ENCODE data around the gene FOXP1.

- no peak for TF ChIP-seq REST (IDR thresholded peaks at IDR 0.05; ENCODE audit: insufficient read depth in 1 of 2, low read depth in 2 of 2, low read length in 1 of 2)
- no peak for TF ChIP-seq CTCF (IDR thresholded peaks at IDR 0.05)
- TF ChIP-seq POLR2AphosphoS5 (IDR thresholded peaks at IDR 0.05; ENCODE audit: low read depth, low read length), result no peak
Observed at GRCh38 chr3:71453319-71453718, 130.2 kb downstream of the FOXP1 start.

Measured in Panc1 (cell line).